Transverse colon (tissue), 4 donors: ENCODE results near the gene PHACTR3. TPM values are rescaled to one million over a fixed set of nuclear protein-coding genes. Genes with fewer than 3 reads are reported as not detected.
A peak's percentile ranks its signal among the peaks of the same experiment; 100 is the strongest.

Experiments
- DNase-seq: peaks from one replicate; pipeline ENCODE4 v3.0.0-alpha.2; 2019
- H3K27ac ChIP-seq, 4 donors: fragments of 200-600 bp; sonication (generic); 2 replicates each; pipeline ENCODE4 v1.5.1; 2016 to 2018; ENCODE audit warnings: inconsistent platforms in 4 of 4
- H3K27me3 ChIP-seq: fragments of 200-600 bp; sonication (generic); 2 replicates; pipeline ENCODE4 v1.5.1; 2017; ENCODE audit warnings: inconsistent platforms
- H3K36me3 ChIP-seq, 4 donors: fragments of 200-600 bp; sonication (generic); 2 replicates each; pipeline ENCODE4 v1.5.1; 2017 to 2019; ENCODE audit warnings: inconsistent platforms in 4 of 4
- H3K4me1 ChIP-seq, 4 donors: fragments of 200-600 bp; sonication (generic); 2 replicates each; pipeline ENCODE4 v1.5.1; 2017 to 2020; ENCODE audit warnings: inconsistent platforms in 4 of 4
- H3K4me3 ChIP-seq, 4 donors: fragments of 200-600 bp; sonication (generic); 1 replicate in 1 of 4; 2 replicates in 3 of 4; pipeline versions ENCODE4 v1.5.1 to v1.6.1; 2017 to 2019; ENCODE audit warnings: inconsistent platforms in 4 of 4
- H3K9me3 ChIP-seq, 2 donors: fragments of 200-600 bp; sonication (generic); 2 replicates each; pipeline ENCODE4 v1.5.1; 2017 to 2019; ENCODE audit warnings: inconsistent platforms in 2 of 2
- CTCF ChIP-seq, 5 experiments: fragments of 200-600 bp in 3 of 5; fragments of 450-650 bp in 2 of 5; sonication (generic) in 3 of 5; IDR thresholded peaks; 1 replicate in 2 of 5; 2 replicates in 3 of 5; pipeline ENCODE4 v1.5.1; 2016 to 2017; ENCODE audit warnings: antibody characterized with exemption in 5 of 5, inconsistent platforms in 3 of 5, mild to moderate bottlenecking in 2 of 5, moderate library complexity in 1 of 5
- EP300 ChIP-seq: sonication (generic); formaldehyde crosslinking; IDR thresholded peaks from one replicate; pipeline ENCODE4 v1.6.1; 2017; ENCODE audit warnings: antibody characterized with exemption, low read depth
- POLR2A ChIP-seq: fragments of 450-650 bp; IDR thresholded peaks from one replicate; pipeline ENCODE4 v1.6.1; 2016; ENCODE audit warnings: antibody characterized with exemption, mild to moderate bottlenecking, moderate library complexity
- POLR2AphosphoS5 ChIP-seq, 3 donors: sonication (generic); formaldehyde crosslinking; IDR thresholded peaks; one replicate each; pipeline ENCODE4 v1.6.1; 2016; ENCODE audit warnings: antibody characterized with exemption in 3 of 3
- WGBS, 2 donors: methylation state at CpG; one replicate each; pipeline ENCODE4 v1.1.5; 2018; ENCODE audit warnings: low coverage in 1 of 2; 5-methylcytosine and 5-hydroxymethylcytosine counted together
- in situ Hi-C, 4 donors: fragments of 200-750 bp; cut with MboI; loops; one replicate each; pipeline versions ENCODE4 v1.15.0 to v1.15.1; 2017; ENCODE audit warnings: low sequenced_read_pairs in 3 of 4, low pct_ligation_motif_present in 1 of 4, low pct_unique_long_range_greater_than_20kb in 1 of 4
- intact Hi-C: fragments of 100-400 bp; cut with DNase I; formaldehyde crosslinking; loops from one replicate; pipeline ENCODE4 v1.15.1; 2023; ENCODE audit warnings: low total_unique reads
- total RNA-seq, 4 donors: library from RNA; depleted of rRNA; stranded (reverse); fragments of >200 nt; gene quantifications; one replicate each; pipeline ENCODE4 v1.1.0, GENCODE V29; 2016

PHACTR3 gene
- total RNA-seq, 4 donors from 2014 or later, result 1.6 to 7.1 (median 5.6) TPM

- WGBS, 2 donors, result 51% methylated on average over 5 of the region's 5 CpGs; no CpG with 5 or more reads in 1 of the 2 donors
- H3K9me3 ChIP-seq, result no peaks in the 10 kb centered on the region
- intact Hi-C loops, result no loop called here
These were observed 29.1 kb upstream of the PHACTR3 start for GRCh38 chr20:59575216-59575615.

GRCh38 chr20:59575653-59576052 lies 28.7 kb upstream of the PHACTR3 start:
- Histone ChIP-seq H3K36me3 (no peaks in the 10 kb centered on the region), H3K27ac (no peak overlapping the region), H3K4me3 (no peak overlapping the region), H3K27me3 (peaks cover 55% of the 10 kb centered on the region), H3K9me3 (no peaks in the 10 kb centered on the region), H3K4me1 (peaks cover 0 to 11% (median 6%) of the 10 kb centered on the region in 4 donors)
- TF ChIP-seq POLR2AphosphoS5 (IDR thresholded peaks at IDR 0.05) (no peak), POLR2A (no peak)
- DNase-seq, result no peak
- 88% methylated on average over 1 of the region's 1 CpG; no CpG with 5 or more reads in 1 of the 2 donors for WGBS, 2 donors
- intact Hi-C loops (no loop called here), in situ Hi-C loops (loop anchor here in 2 of 4 donors (10.0 to 25.0 kb wide), 2 partner anchors 179 to 187 kb away; no protein-coding TSS in a partner anchor)

More at GRCh38 chr20:59575216-59575615, 29.1 kb upstream of the PHACTR3 start:
- DNase-seq, result no peak
- Histone ChIP-seq H3K4me1 (peaks cover 0 to 11% (median 6%) of the 10 kb centered on the region in 4 donors), H3K4me3 (no peak overlapping the region), H3K27ac (no peak overlapping the region), H3K36me3 (no peaks in the 10 kb centered on the region), H3K27me3 (peaks cover 54% of the 10 kb centered on the region)
- TF ChIP-seq CTCF (IDR thresholded peaks at IDR 0.05) (no peak), POLR2AphosphoS5 (IDR thresholded peaks at IDR 0.05) (no peak), EP300 (no peak)
- in situ Hi-C loops, result loop anchor here in 2 of 4 donors (10.0 to 25.0 kb wide), 2 partner anchors 180 to 187 kb away; no protein-coding TSS in a partner anchor

- WGBS, 2 donors, result 35% methylated on average over 18 of the region's 18 CpGs; no CpG with 5 or more reads in 1 of the 2 donors
- H3K36me3 ChIP-seq, result no peaks in the 10 kb centered on the region
- H3K27ac ChIP-seq, result no peak overlapping the region
- H3K27me3 ChIP-seq, result peaks cover 52% of the 10 kb centered on the region
- in situ Hi-C loops (loop anchor here in 2 of 4 donors (10.0 to 25.0 kb wide), 2 partner anchors 178 to 186 kb away; no protein-coding TSS in a partner anchor), intact Hi-C loops (no loop called here)
- H3K4me1 ChIP-seq, result peaks cover 0 to 11% (median 6%) of the 10 kb centered on the region in 4 donors
- TF ChIP-seq EP300, result no peak
- no peak for TF ChIP-seq CTCF (IDR thresholded peaks at IDR 0.05)
- no peak for TF ChIP-seq POLR2AphosphoS5 (IDR thresholded peaks at IDR 0.05)
- TF ChIP-seq POLR2A, result no peak
- DNase-seq, result no peak
- no peaks in the 10 kb centered on the region for H3K9me3 ChIP-seq
- no peak overlapping the region for H3K4me3 ChIP-seq
These were observed 28.0 kb upstream of the PHACTR3 start for GRCh38 chr20:59576216-59576953.

GRCh38 chr20:59577037-59577808 lies 27.1 kb upstream of the PHACTR3 start:
- peaks cover 48% of the 10 kb centered on the region for H3K27me3 ChIP-seq
- H3K36me3 ChIP-seq, result no peaks in the 10 kb centered on the region
- peaks cover 0 to 4% (median 0%) of the 10 kb centered on the region in 4 donors for H3K4me1 ChIP-seq
- WGBS, 2 donors, result 18% methylated on average over 30 of the region's 95 CpGs; no CpG with 5 or more reads in 1 of the 2 donors
- in situ Hi-C loops, result loop anchor here in 2 of 4 donors (10.0 to 25.0 kb wide), 2 partner anchors 178 to 185 kb away; no protein-coding TSS in a partner anchor
- DNase-seq, result no peak
- no peaks in the 10 kb centered on the region for H3K9me3 ChIP-seq
- peak overlapping the region in 1 of 4 donors; percentile 31 for H3K4me3 ChIP-seq
- no peak overlapping the region for H3K27ac ChIP-seq
- intact Hi-C loops, result no loop called here
- TF ChIP-seq CTCF (IDR thresholded peaks at IDR 0.05), result no peak
- no peak for TF ChIP-seq POLR2A
- no peak for TF ChIP-seq POLR2AphosphoS5 (IDR thresholded peaks at IDR 0.05)
- TF ChIP-seq EP300, result no peak
